CD1c-positive myeloid dendritic cell (primary cell): ENCODE measurements around the gene PIP5KL1.

ENCODE experiments used
- DNase-seq: peaks from one replicate; pipeline ENCODE4 v3.0.0-alpha.2; 2016; ENCODE audit errors: extremely low spot score

The PIP5KL1 gene

GRCh38 chr9:127873223-127873691, 57.3 kb downstream of the PIP5KL1 start:
- DNase-seq, result no peak

GRCh38 chr9:127872369-127873222, 58.0 kb downstream of the PIP5KL1 start:
- no peak for DNase-seq

GRCh38 chr9:127871531-127871930, 59.0 kb downstream of the PIP5KL1 start:
- peak; percentile 17 for DNase-seq

GRCh38 chr9:127870887-127871286, 59.7 kb downstream of the PIP5KL1 start:
- no peak for DNase-seq
